Measurements from ENCODE around the gene PLS3.

The PLS3 gene

GRCh38 chrX:115693476-115693875 is 132.5 kb downstream of the PLS3 start:
- no peak for DNase-seq (ENCODE audit: low read depth in 2 of 2)

GRCh38 chrX:115694028-115694427 is 133.1 kb downstream of the PLS3 start:
- DNase-seq (ENCODE audit: low read depth in 2 of 2): no peak

- no peak for DNase-seq (ENCODE audit: low read depth in 2 of 2)
Measured at GRCh38 chrX:115696039-115696438, 135.1 kb downstream of the PLS3 start.

- DNase-seq (ENCODE audit: low read depth in 2 of 2): no peak
Measured at GRCh38 chrX:115696939-115697338, 136.0 kb downstream of the PLS3 start.

GRCh38 chrX:115697806-115698205 is 136.8 kb downstream of the PLS3 start:
- DNase-seq (ENCODE audit: low read depth in 2 of 2): no peak
